ENCODE measurements around the gene C10orf143.
A peak's percentile ranks its signal among the peaks of the same experiment; 100 is the strongest.
"Not testable (repeated sequence)": the region's sequence is repeated elsewhere in the genome, so short reads cannot be mapped to it uniquely, and the experiment has no call there.

C10orf143 gene

GRCh38 chr10:130111852-130112180 lies 1.2 kb upstream of the C10orf143 start:
- no peak for DNase-seq (ENCODE audit: low read depth in 1 of 2, low spot score in 1 of 2)

GRCh38 chr10:130111113-130111851 lies 652 bp upstream of the C10orf143 start:
- DNase-seq (ENCODE audit: low read depth in 1 of 2, low spot score in 1 of 2) = peak; percentile 82 to 90

- DNase-seq (ENCODE audit: low read depth in 1 of 2, low spot score in 1 of 2) = peak; percentile 15 to 26
Observed at GRCh38 chr10:130109796-130110245, 809 bp downstream of the C10orf143 start.

GRCh38 chr10:130108934-130109604 lies 1.6 kb downstream of the C10orf143 start:
- no peak for DNase-seq (ENCODE audit: low read depth in 1 of 2, low spot score in 1 of 2)

GRCh38 chr10:130108146-130108545 lies 2.5 kb downstream of the C10orf143 start:
- not testable (repeated sequence) for DNase-seq (ENCODE audit: low read depth in 1 of 2, low spot score in 1 of 2)

GRCh38 chr10:130105724-130106123 lies 4.9 kb downstream of the C10orf143 start:
- DNase-seq (ENCODE audit: low read depth in 1 of 2, low spot score in 1 of 2) = no peak

- no peak for DNase-seq (ENCODE audit: low read depth in 1 of 2, low spot score in 1 of 2)
Observed at GRCh38 chr10:130099344-130099743, 11.3 kb downstream of the C10orf143 start.

- DNase-seq (ENCODE audit: low read depth in 1 of 2, low spot score in 1 of 2) = not testable (repeated sequence)
Observed at GRCh38 chr10:130090565-130090964, 20.1 kb downstream of the C10orf143 start.

- no peak for DNase-seq (ENCODE audit: low read depth in 1 of 2, low spot score in 1 of 2)
Observed at GRCh38 chr10:130080461-130080814, 30.2 kb downstream of the C10orf143 start.

- no peak for DNase-seq (ENCODE audit: low read depth in 1 of 2, low spot score in 1 of 2)
Observed at GRCh38 chr10:130079614-130080460, 30.8 kb downstream of the C10orf143 start.

GRCh38 chr10:130078120-130078519 lies 32.5 kb downstream of the C10orf143 start:
- DNase-seq (ENCODE audit: low read depth in 1 of 2, low spot score in 1 of 2) = no peak

- DNase-seq (ENCODE audit: low read depth in 1 of 2, low spot score in 1 of 2) = no peak
Observed at GRCh38 chr10:130076681-130077080, 33.9 kb downstream of the C10orf143 start.

- no peak for DNase-seq (ENCODE audit: low read depth in 1 of 2, low spot score in 1 of 2)
Observed at GRCh38 chr10:130074639-130075038, 36.0 kb downstream of the C10orf143 start.

- DNase-seq (ENCODE audit: low read depth in 1 of 2, low spot score in 1 of 2) = no peak
Observed at GRCh38 chr10:130073912-130074311, 36.7 kb downstream of the C10orf143 start.

GRCh38 chr10:130072247-130072646 lies 38.4 kb downstream of the C10orf143 start:
- no peak for DNase-seq (ENCODE audit: low read depth in 1 of 2, low spot score in 1 of 2)

- DNase-seq (ENCODE audit: low read depth in 1 of 2, low spot score in 1 of 2) = no peak
Observed at GRCh38 chr10:130067893-130068292, 42.7 kb downstream of the C10orf143 start.

GRCh38 chr10:130066743-130067142 lies 43.9 kb downstream of the C10orf143 start:
- DNase-seq (ENCODE audit: low read depth in 1 of 2, low spot score in 1 of 2) = no peak

- DNase-seq (ENCODE audit: low read depth in 1 of 2, low spot score in 1 of 2) = no peak
Observed at GRCh38 chr10:130065251-130065650, 45.4 kb downstream of the C10orf143 start.

GRCh38 chr10:130064783-130065182 lies 45.8 kb downstream of the C10orf143 start:
- DNase-seq (ENCODE audit: low read depth in 1 of 2, low spot score in 1 of 2) = no peak

GRCh38 chr10:130062976-130063375 lies 47.7 kb downstream of the C10orf143 start:
- no peak for DNase-seq (ENCODE audit: low read depth in 1 of 2, low spot score in 1 of 2)

GRCh38 chr10:130062201-130062600 lies 48.4 kb downstream of the C10orf143 start:
- DNase-seq (ENCODE audit: low read depth in 1 of 2, low spot score in 1 of 2) = no peak

- no peak for DNase-seq (ENCODE audit: low read depth in 1 of 2, low spot score in 1 of 2)
Observed at GRCh38 chr10:130061760-130062159, 48.9 kb downstream of the C10orf143 start.
